Endodermal cell (in vitro differentiated cells): ENCODE results near the gene CNIH4. TPM values are rescaled to one million over a fixed set of nuclear protein-coding genes. Genes with fewer than 3 reads are reported as not detected.
A peak's percentile ranks its signal among the peaks of the same experiment; 100 is the strongest.
"Not testable (repeated sequence)": the region's sequence is repeated elsewhere in the genome, so short reads cannot be mapped to it uniquely, and the experiment has no call there.

Source experiments
- DNase-seq: peaks from one replicate; pipeline ENCODE4 v3.0.0-alpha.2; 2017
- H3K27ac ChIP-seq: 2 replicates; pipeline ENCODE4 v1.5.1; 2013; ENCODE audit warnings: mild to moderate bottlenecking, low read depth, low read length, moderate library complexity
- H3K27me3 ChIP-seq: 2 replicates; pipeline ENCODE4 v1.6.1; 2013; ENCODE audit warnings: mild to moderate bottlenecking, low read length, moderate library complexity; ENCODE audit not compliant: insufficient read depth, control insufficient read depth, poor library complexity, severe bottlenecking
- H3K36me3 ChIP-seq: 2 replicates; pipeline ENCODE4 v1.7.0; 2013; ENCODE audit warnings: mild to moderate bottlenecking, low read length, moderate library complexity; ENCODE audit not compliant: control insufficient read depth, insufficient read depth
- H3K4me1 ChIP-seq: one replicate; pipeline ENCODE4 v1.7.0; 2013; ENCODE audit warnings: low read length; ENCODE audit not compliant: control insufficient read depth, insufficient read depth
- H3K4me3 ChIP-seq: 2 replicates; pipeline ENCODE4 v1.5.1; 2013; ENCODE audit warnings: mild to moderate bottlenecking, low read length, moderate library complexity
- H3K9ac ChIP-seq: 2 replicates; pipeline ENCODE4 v1.6.1; 2013; ENCODE audit warnings: mild to moderate bottlenecking, low read length, moderate library complexity; ENCODE audit not compliant: poor library complexity, severe bottlenecking; ENCODE audit errors: extremely low read depth
- H3K9me3 ChIP-seq: 2 replicates; pipeline ENCODE4 v1.6.1; 2013; ENCODE audit warnings: mild to moderate bottlenecking, low read length, moderate library complexity; ENCODE audit not compliant: control insufficient read depth
- H3K27ac Mint-ChIP-seq: 2 replicates; pipeline ENCODE4 v1.8.0; 2020; ENCODE audit warnings: mixed read lengths
- H3K27me3 Mint-ChIP-seq: 2 replicates; pipeline ENCODE4 v1.8.0; 2021; ENCODE audit warnings: mild to moderate bottlenecking, mixed read lengths; ENCODE audit not compliant: insufficient read depth
- H3K36me3 Mint-ChIP-seq: 2 replicates; pipeline ENCODE4 v1.8.0; 2020; ENCODE audit warnings: low read depth, mixed read lengths
- H3K4me1 Mint-ChIP-seq: 2 replicates; pipeline ENCODE4 v1.8.0; 2020; ENCODE audit warnings: mixed read lengths
- H3K4me3 Mint-ChIP-seq: 2 replicates; pipeline ENCODE4 v1.8.0; 2020; ENCODE audit warnings: mild to moderate bottlenecking, moderate library complexity, mixed read lengths
- H3K9me3 Mint-ChIP-seq: 2 replicates; pipeline ENCODE4 v1.8.0; 2020; ENCODE audit warnings: mild to moderate bottlenecking, mixed read lengths
- WGBS, 2 experiments: methylation state at CpG; one replicate each; pipeline versions ENCODE4 v1.1.5 to v1.1.7; 2013; ENCODE audit warnings: missing lambda C conversion rate in 2 of 2, mixed read lengths in 1 of 2; ENCODE audit not compliant: insufficient coverage in 1 of 2, insufficient read length in 1 of 2; 5-methylcytosine and 5-hydroxymethylcytosine counted together
- total RNA-seq, 2 donors: library from RNA; stranded (reverse); fragmentation: NEBNext Ultra II Directional in 1 of 2; extraction: Animal tissue kit (Norgen Biotek cat#: 25700) in 1 of 2; gene quantifications; 2 replicates in 1 of 2; 3 replicates in 1 of 2; pipeline ENCODE4 v1.2.1, GENCODE V29; 2021
- TF ChIP-seq, protein P1 (sequence below): fragments of 200-600 bp; sonication (generic); conservative IDR thresholded peaks from 2 replicates; pipeline ENCODE4 v1.5.0; 2021; ENCODE audit warnings: antibody characterized with exemption, mild to moderate bottlenecking

The CNIH4 gene
- total RNA-seq, 2 donors from 2014 or later: 63.7 to 67.8 TPM

DNA sequence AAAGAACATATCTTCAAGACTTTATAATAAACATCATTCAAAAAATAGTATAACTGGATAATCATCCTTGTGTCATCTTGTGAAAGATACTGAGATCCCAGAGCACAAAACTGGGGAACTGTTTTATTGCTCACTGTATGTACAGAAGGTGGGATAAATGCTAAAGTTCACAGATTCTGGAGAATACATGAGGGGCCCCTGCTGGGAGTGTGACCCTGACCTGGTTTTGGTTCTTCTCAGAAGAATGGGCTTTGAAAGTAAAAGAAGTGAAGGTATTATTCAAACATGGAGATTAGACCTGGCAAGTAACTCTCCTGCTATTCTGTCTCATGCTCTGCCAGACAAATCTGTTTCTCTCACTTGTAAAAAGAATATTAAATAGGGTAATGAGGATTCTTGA, 63.4 kb downstream of the CNIH4 start:
- TF ChIP-seq, protein P1, sequence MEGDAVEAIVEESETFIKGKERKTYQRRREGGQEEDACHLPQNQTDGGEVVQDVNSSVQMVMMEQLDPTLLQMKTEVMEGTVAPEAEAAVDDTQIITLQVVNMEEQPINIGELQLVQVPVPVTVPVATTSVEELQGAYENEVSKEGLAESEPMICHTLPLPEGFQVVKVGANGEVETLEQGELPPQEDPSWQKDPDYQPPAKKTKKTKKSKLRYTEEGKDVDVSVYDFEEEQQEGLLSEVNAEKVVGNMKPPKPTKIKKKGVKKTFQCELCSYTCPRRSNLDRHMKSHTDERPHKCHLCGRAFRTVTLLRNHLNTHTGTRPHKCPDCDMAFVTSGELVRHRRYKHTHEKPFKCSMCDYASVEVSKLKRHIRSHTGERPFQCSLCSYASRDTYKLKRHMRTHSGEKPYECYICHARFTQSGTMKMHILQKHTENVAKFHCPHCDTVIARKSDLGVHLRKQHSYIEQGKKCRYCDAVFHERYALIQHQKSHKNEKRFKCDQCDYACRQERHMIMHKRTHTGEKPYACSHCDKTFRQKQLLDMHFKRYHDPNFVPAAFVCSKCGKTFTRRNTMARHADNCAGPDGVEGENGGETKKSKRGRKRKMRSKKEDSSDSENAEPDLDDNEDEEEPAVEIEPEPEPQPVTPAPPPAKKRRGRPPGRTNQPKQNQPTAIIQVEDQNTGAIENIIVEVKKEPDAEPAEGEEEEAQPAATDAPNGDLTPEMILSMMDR: no peak
- Histone ChIP-seq H3K9ac (no peak overlapping the region), H3K27me3 (no peaks in the 10 kb centered on the region), H3K4me1 (no peaks in the 10 kb centered on the region), H3K27ac (no peak overlapping the region), H3K36me3 (peaks cover 97% of the 10 kb centered on the region), H3K9me3 (peaks cover 11% of the 10 kb centered on the region), H3K4me3 (no peak overlapping the region)
- Mint-ChIP-seq H3K4me3 (no peak overlapping the region), H3K36me3 (peaks cover 86% of the 10 kb centered on the region), H3K9me3 (no peaks in the 10 kb centered on the region), H3K27me3 (no peaks in the 10 kb centered on the region), H3K4me1 (no peaks in the 10 kb centered on the region), H3K27ac (no peak overlapping the region)
- DNase-seq: no peak

DNA sequence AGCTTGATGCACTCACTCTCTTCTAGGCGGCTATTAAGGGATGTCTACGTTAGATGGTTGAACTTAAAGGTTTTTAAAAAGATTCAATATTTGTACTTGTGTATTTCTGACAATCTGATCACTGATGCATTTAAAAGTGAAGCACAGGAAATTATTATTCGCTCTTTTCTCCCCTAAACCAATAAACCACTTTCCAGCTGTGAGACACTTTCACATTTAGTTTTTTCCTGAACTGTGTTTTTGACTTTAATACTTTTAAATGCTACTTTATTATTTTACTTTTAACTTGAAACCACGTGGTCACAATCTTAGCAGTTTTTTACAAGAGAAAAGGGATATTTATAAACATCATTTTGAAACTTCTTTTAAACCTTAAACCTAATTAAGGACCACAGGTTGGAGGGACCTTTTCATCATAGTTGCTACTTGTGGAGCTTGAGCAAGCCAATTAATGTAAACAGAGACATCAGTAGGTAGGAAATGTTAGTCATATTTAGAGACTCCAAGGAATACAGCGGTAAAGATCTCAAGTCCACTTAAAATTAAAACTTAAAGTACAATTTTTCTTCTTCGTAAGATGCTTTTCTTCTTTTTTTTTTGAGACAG, 68.7 kb downstream of the CNIH4 start:
- H3K27ac ChIP-seq: no peak overlapping the region
- Mint-ChIP-seq H3K27ac (no peak overlapping the region), H3K27me3 (no peaks in the 10 kb centered on the region), H3K4me3 (no peak overlapping the region), H3K4me1 (no peaks in the 10 kb centered on the region), H3K9me3 (no peaks in the 10 kb centered on the region), H3K36me3 (peaks cover 76% of the 10 kb centered on the region)
- peaks cover 93% of the 10 kb centered on the region for H3K36me3 ChIP-seq
- 91 to 95% methylated on average over 2 to 6 of the region's 6 CpGs for WGBS, 2 experiments
- TF ChIP-seq, protein P1: no peak
- no peaks in the 10 kb centered on the region for H3K4me1 ChIP-seq
- no peak for DNase-seq
- no peak overlapping the region for H3K9ac ChIP-seq
- no peak overlapping the region for H3K4me3 ChIP-seq
- no peaks in the 10 kb centered on the region for H3K27me3 ChIP-seq
- H3K9me3 ChIP-seq: no peaks in the 10 kb centered on the region

DNA sequence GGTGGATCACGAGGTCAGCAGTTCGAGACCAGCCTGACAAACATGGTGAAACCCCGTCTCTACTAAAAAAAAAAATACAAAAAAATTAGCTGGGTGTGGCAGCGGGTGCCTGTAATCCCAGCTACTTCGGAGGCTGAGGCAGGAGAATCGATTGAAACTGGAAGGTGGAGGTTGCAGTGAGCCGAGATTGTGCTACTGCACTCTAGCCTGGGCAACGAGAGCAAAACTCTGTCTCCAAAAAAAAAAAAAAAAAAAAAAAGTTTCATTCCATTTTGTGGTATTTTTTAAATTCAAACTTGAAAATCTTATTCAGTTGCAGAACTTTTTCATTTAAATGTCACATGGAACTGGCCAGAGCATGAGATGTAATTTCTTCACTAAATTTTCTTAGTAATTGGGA, 70.2 kb downstream of the CNIH4 start:
- H3K4me3 ChIP-seq, H3K27ac Mint-ChIP-seq, H3K4me3 Mint-ChIP-seq, H3K9me3 Mint-ChIP-seq, H3K9me3 ChIP-seq, H3K4me1 ChIP-seq, H3K9ac ChIP-seq, H3K27me3 ChIP-seq, DNase-seq, H3K27me3 Mint-ChIP-seq, H3K27ac ChIP-seq: not testable (repeated sequence)
- peaks cover 88% of the 10 kb centered on the region for H3K36me3 ChIP-seq
- 94 to 100% methylated on average over 1 to 7 of the region's 8 CpGs for WGBS, 2 experiments
- Mint-ChIP-seq H3K36me3 (peaks cover 76% of the 10 kb centered on the region), H3K4me1 (peaks cover 10% of the 10 kb centered on the region)

DNA sequence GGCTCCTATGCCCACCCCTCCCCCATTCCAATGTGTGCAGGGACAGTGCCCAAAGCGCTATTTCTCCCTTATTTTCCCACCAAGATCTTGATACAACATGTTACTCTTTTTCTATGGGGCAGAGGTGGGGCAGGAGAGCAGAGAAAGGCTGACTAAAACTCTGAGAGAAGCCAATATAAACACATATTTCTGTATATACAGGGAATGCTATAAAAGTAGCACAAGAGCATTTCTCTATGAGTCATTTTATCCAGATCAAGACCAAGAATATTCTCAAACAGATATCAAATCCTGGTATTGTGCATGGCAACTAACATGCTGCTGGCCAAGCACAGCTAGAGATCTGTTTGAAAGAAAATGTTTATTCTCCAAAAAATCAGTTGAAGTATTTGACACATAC, 70.7 kb downstream of the CNIH4 start:
- Histone ChIP-seq H3K9me3 (no peaks in the 10 kb centered on the region), H3K27ac (no peak overlapping the region), H3K36me3 (peaks cover 84% of the 10 kb centered on the region), H3K4me1 (peaks cover 3% of the 10 kb centered on the region), H3K4me3 (no peak overlapping the region), H3K27me3 (no peaks in the 10 kb centered on the region), H3K9ac (no peak overlapping the region)
- Mint-ChIP-seq H3K27ac (peak overlapping the region; percentile 64), H3K4me3 (no peak overlapping the region), H3K4me1 (peaks cover 14% of the 10 kb centered on the region), H3K36me3 (peaks cover 71% of the 10 kb centered on the region), H3K9me3 (no peaks in the 10 kb centered on the region), H3K27me3 (no peaks in the 10 kb centered on the region)
- TF ChIP-seq, protein P1: no peak
- WGBS, 2 experiments: 100% methylated on average over 1 of the region's 1 CpG; no CpG with 5 or more reads in 1 of the 2 experiments
- no peak for DNase-seq

DNA sequence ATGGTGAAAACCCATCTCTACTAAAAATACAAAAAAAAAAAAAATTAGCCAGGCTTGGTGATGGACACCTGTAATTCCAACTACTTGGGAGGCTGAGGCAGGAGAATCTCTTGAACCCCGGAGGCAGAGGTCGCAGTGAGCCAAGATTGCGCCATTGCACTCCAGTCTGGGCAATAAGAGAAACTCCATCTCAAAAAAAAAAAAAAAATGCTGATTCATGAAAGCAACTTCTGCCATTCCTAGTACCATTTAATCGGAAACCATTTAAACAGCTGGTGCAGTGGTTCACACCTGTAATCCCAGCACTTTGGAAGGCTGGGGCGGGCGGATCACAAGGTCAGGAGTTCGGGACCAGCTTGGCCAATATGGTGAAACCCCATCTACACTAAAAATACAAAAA, 72.0 kb downstream of the CNIH4 start:
- H3K9ac ChIP-seq, H3K27me3 Mint-ChIP-seq, H3K9me3 Mint-ChIP-seq, H3K27ac ChIP-seq, H3K4me3 Mint-ChIP-seq, H3K27ac Mint-ChIP-seq, H3K27me3 ChIP-seq, DNase-seq, H3K9me3 ChIP-seq, H3K4me1 ChIP-seq, H3K4me3 ChIP-seq: not testable (repeated sequence)
- WGBS, 2 experiments: 87 to 95% methylated on average over 5 to 7 of the region's 7 CpGs
- Mint-ChIP-seq H3K36me3 (peaks cover 59% of the 10 kb centered on the region), H3K4me1 (peaks cover 24% of the 10 kb centered on the region)
- peaks cover 70% of the 10 kb centered on the region for H3K36me3 ChIP-seq
